MM.1S (cell line): ENCODE results near the gene CARD11.
"Not testable (repeated sequence)": the region's sequence is repeated elsewhere in the genome, so short reads cannot be mapped to it uniquely, and the experiment has no call there.

Experiments
- DNase-seq: peaks from one replicate; pipeline ENCODE4 v3.0.0-alpha.2; 2015
- H2AFZ ChIP-seq: fragments of 300-600 bp; sonication (generic); 2 replicates; pipeline ENCODE4 v1.6.0; 2016; ENCODE audit warnings: antibody characterized with exemption, low read length
- H3F3A ChIP-seq: fragments of 300-600 bp; sonication (generic); 2 replicates; pipeline ENCODE4 v1.6.1; 2016; ENCODE audit warnings: mild to moderate bottlenecking, antibody characterized with exemption, low read length, moderate library complexity, mixed read lengths; ENCODE audit not compliant: insufficient read depth
- H3K27ac ChIP-seq: fragments of 300-600 bp; sonication (generic); 2 replicates; pipeline ENCODE4 v1.5.1; 2016; ENCODE audit warnings: mild to moderate bottlenecking, low read length
- H3K27me3 ChIP-seq: fragments of 300-600 bp; sonication (generic); replicated peaks from 2 replicates; pipeline ENCODE4 v1.6.0; 2016; ENCODE audit warnings: low read length; ENCODE audit not compliant: insufficient read depth
- H3K36me3 ChIP-seq: fragments of 300-600 bp; sonication (generic); replicated peaks from 2 replicates; pipeline ENCODE4 v1.6.1; 2016; ENCODE audit warnings: mild to moderate bottlenecking, low read length, mixed read lengths; ENCODE audit not compliant: insufficient read depth
- H3K4me1 ChIP-seq: fragments of 300-600 bp; sonication (generic); 2 replicates; pipeline ENCODE4 v1.6.1; 2016; ENCODE audit warnings: low read length, mixed read lengths
- H3K4me2 ChIP-seq: fragments of 300-600 bp; sonication (generic); 2 replicates; pipeline ENCODE4 v1.6.0; 2016; ENCODE audit warnings: low read depth, low read length
- H3K4me3 ChIP-seq: fragments of 300-600 bp; sonication (generic); 2 replicates; pipeline ENCODE4 v1.5.1; 2016; ENCODE audit warnings: low read length, mixed read lengths
- H3K79me2 ChIP-seq: fragments of 300-600 bp; sonication (generic); 2 replicates; pipeline ENCODE4 v1.6.1; 2016; ENCODE audit warnings: mixed run types, low read length, mixed read lengths
- H3K9ac ChIP-seq: fragments of 300-600 bp; sonication (generic); 2 replicates; pipeline ENCODE4 v1.6.1; 2016; ENCODE audit warnings: low read length, mixed read lengths
- H3K9me2 ChIP-seq: fragments of 300-600 bp; sonication (generic); replicated peaks from 2 replicates; pipeline ENCODE4 v1.6.1; 2016; ENCODE audit warnings: mild to moderate bottlenecking, low read length, mixed read lengths; ENCODE audit not compliant: insufficient read depth
- H3K9me3 ChIP-seq: fragments of 300-600 bp; sonication (generic); replicated peaks from 2 replicates; pipeline ENCODE4 v1.6.1; 2016; ENCODE audit warnings: mild to moderate bottlenecking, low read length, mixed read lengths; ENCODE audit not compliant: insufficient read depth
- H4K20me1 ChIP-seq: fragments of 300-600 bp; sonication (generic); 2 replicates; pipeline ENCODE4 v1.6.1; 2016; ENCODE audit warnings: mild to moderate bottlenecking, low read length, moderate library complexity, mixed read lengths; ENCODE audit not compliant: insufficient read depth
- EZH2 ChIP-seq: fragments of 300-600 bp; sonication (generic); optimal IDR thresholded peaks from 2 replicates; pipeline ENCODE3; 2017; ENCODE audit warnings: low read depth, mild to moderate bottlenecking, antibody characterized with exemption, low read length, mixed read lengths
- EZH2phosphoT487 ChIP-seq: fragments of 300-600 bp; sonication (generic); IDR thresholded peaks from 2 replicates; pipeline ENCODE4 v1.6.1; 2018; ENCODE audit warnings: antibody characterized with exemption, low read length
- TF ChIP-seq, protein P1 (sequence below): fragments of 300-600 bp; sonication (generic); IDR thresholded peaks from 2 replicates; pipeline ENCODE4 v1.5.1; 2016; ENCODE audit warnings: antibody characterized with exemption, low read length, mixed read lengths

Gene CARD11

DNA sequence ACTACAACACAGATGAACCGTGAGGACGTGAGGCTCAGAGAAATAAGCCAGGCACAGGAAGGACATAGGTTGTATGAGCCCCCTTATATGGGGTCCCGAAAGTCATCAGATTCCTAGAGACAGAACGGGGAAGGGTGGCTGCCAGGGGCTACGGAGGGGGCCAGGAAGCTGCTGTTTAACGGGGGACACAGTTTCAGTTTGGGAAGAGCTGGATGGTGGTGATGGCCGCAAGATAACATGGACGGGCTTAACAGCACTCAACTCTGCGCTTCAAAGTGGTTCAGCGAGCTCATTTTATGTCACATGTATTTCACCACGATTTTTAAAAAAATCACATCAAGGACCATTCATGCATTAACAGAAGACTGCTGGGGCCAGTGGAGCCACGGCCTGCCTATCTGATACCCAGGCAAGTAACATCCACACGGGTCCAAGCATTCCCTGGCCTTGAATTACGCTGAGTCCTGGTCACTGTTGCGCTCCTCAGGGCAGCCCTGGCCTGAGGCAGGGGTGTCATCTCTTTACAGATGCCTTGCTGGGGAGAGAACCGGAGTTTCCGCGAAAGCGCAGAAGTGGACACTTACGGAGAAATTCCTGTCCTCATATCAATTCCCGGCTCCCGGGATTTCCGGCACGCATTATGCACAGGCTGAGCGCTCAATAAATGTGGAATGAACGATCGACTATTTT, 1.5 kb downstream of the CARD11 start:
- Histone ChIP-seq H3K9me2 (no peaks in the 10 kb centered on the region), H3K9me3 (no peaks in the 10 kb centered on the region), H3K4me3 (peak overlapping the region; percentile 64; the same call in 1 of the 2 replicates), H3K36me3 (no peaks in the 10 kb centered on the region), H3K4me1 (no peaks in the 10 kb centered on the region), H4K20me1 (no peaks in the 10 kb centered on the region), H3F3A (no peaks in the 10 kb centered on the region), H3K79me2 (peaks cover 52% of the 10 kb centered on the region), H3K4me2 (peak overlapping the region; percentile 72), H3K27ac (no peak overlapping the region), H3K9ac (no peak overlapping the region), H2AFZ (no peak overlapping the region), H3K27me3 (no peaks in the 10 kb centered on the region)
- TF ChIP-seq EZH2 (no peak), EZH2phosphoT487 (no peak)
- TF ChIP-seq, protein P1, sequence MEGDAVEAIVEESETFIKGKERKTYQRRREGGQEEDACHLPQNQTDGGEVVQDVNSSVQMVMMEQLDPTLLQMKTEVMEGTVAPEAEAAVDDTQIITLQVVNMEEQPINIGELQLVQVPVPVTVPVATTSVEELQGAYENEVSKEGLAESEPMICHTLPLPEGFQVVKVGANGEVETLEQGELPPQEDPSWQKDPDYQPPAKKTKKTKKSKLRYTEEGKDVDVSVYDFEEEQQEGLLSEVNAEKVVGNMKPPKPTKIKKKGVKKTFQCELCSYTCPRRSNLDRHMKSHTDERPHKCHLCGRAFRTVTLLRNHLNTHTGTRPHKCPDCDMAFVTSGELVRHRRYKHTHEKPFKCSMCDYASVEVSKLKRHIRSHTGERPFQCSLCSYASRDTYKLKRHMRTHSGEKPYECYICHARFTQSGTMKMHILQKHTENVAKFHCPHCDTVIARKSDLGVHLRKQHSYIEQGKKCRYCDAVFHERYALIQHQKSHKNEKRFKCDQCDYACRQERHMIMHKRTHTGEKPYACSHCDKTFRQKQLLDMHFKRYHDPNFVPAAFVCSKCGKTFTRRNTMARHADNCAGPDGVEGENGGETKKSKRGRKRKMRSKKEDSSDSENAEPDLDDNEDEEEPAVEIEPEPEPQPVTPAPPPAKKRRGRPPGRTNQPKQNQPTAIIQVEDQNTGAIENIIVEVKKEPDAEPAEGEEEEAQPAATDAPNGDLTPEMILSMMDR = no peak
- no peak for DNase-seq

DNA sequence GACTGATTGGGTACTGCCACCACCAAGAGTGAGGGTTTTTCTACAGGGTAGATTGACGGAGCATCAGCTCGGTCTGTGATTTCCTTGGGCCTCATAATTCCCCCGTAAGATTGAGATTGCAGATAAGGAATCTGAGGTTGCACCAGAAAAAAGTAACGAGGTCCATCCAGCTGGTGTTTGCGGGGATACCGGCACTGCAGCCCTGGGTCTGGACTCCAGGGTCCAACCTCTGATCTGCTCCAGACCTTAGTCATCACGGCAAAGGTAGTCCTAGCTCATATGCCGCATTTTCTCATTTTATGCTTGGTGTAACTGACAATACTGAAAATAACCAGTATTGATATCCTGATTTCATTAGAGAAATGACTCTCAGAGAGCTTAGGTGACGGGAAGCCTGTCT, 3.9 kb downstream of the CARD11 start:
- no peaks in the 10 kb centered on the region for H3K9me3 ChIP-seq
- no peaks in the 10 kb centered on the region for H3F3A ChIP-seq
- H3K9me2 ChIP-seq = no peaks in the 10 kb centered on the region
- no peak for TF ChIP-seq EZH2phosphoT487
- TF ChIP-seq, protein P1 = no peak
- no peak for TF ChIP-seq EZH2
- no peak overlapping the region for H3K27ac ChIP-seq
- H4K20me1 ChIP-seq = no peaks in the 10 kb centered on the region
- H3K4me3 ChIP-seq = no peak overlapping the region
- H3K36me3 ChIP-seq = no peaks in the 10 kb centered on the region
- peaks cover 70% of the 10 kb centered on the region for H3K79me2 ChIP-seq
- no peaks in the 10 kb centered on the region for H3K27me3 ChIP-seq
- no peak overlapping the region for H3K4me2 ChIP-seq
- DNase-seq = no peak
- H3K4me1 ChIP-seq = no peaks in the 10 kb centered on the region
- no peak overlapping the region for H2AFZ ChIP-seq
- no peak overlapping the region for H3K9ac ChIP-seq

DNA sequence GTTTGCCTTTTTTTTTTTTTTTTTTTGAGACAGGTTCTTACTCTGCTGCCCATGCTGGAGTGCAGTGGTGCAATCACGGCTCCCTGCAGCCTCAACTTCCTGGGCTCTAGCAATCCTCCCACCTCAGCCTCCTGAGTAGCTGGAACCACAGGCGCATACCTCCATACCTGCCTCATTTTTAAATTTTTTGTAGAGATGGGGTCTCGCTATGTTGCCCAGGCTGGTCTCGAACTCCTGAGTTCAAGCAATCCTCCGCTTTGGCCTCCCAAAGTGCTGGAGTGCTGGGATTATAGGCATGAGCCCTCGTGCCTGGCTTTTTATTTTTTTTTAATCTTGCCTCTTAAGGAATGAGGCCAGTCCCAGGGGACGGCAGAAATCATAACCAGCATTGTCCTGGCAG, 5.7 kb downstream of the CARD11 start:
- not testable (repeated sequence) for H3K9ac ChIP-seq, H3K4me3 ChIP-seq, H3K36me3 ChIP-seq, H3K9me3 ChIP-seq, H3K9me2 ChIP-seq, H3K4me1 ChIP-seq, DNase-seq, H3K4me2 ChIP-seq, H3F3A ChIP-seq, H2AFZ ChIP-seq, H3K27ac ChIP-seq, H4K20me1 ChIP-seq, H3K27me3 ChIP-seq
- H3K79me2 ChIP-seq = peaks cover 76% of the 10 kb centered on the region

DNA sequence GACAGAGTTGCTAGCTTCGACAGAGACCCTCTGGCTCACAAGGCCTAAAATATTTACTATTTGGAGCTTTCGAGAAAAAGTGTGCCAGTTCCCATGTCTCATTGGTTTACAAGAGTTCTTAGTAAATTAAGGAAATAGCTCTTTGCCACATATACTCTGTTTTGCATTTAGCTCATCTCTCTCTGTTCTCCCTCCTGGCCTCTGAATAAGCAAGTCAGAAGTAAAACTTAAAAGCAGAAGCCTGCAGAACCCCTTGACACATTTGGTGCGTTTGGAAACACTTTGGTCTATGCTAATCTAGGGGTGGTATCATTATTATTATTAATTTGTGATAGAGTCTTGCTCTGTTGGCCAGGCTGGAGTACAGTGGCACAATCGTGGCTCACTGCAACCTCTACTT, 6.4 kb downstream of the CARD11 start:
- Histone ChIP-seq H3K9me2 (no peaks in the 10 kb centered on the region), H3F3A (no peaks in the 10 kb centered on the region), H4K20me1 (no peaks in the 10 kb centered on the region), H3K27ac (no peak overlapping the region), H2AFZ (no peak overlapping the region), H3K4me1 (no peaks in the 10 kb centered on the region), H3K27me3 (no peaks in the 10 kb centered on the region), H3K4me3 (no peak overlapping the region), H3K4me2 (no peak overlapping the region), H3K36me3 (no peaks in the 10 kb centered on the region), H3K79me2 (peaks cover 69% of the 10 kb centered on the region), H3K9ac (no peak overlapping the region), H3K9me3 (no peaks in the 10 kb centered on the region)
- no peak for DNase-seq
- TF ChIP-seq, protein P1 = no peak
- TF ChIP-seq EZH2 (no peak), EZH2phosphoT487 (no peak)
